UCSD-AML1 (cell line): ENCODE results near the gene NTMT1.
"Not testable (repeated sequence)": the region's sequence is repeated elsewhere in the genome, so short reads cannot be mapped to it uniquely, and the experiment has no call there.

ENCODE experiments used
- DNase-seq: peaks from one replicate; lab custom pipeline; 2025; ENCODE audit not compliant: unreplicated experiment; lab: John Stamatoyannopoulos, UW

NTMT1 gene

DNA sequence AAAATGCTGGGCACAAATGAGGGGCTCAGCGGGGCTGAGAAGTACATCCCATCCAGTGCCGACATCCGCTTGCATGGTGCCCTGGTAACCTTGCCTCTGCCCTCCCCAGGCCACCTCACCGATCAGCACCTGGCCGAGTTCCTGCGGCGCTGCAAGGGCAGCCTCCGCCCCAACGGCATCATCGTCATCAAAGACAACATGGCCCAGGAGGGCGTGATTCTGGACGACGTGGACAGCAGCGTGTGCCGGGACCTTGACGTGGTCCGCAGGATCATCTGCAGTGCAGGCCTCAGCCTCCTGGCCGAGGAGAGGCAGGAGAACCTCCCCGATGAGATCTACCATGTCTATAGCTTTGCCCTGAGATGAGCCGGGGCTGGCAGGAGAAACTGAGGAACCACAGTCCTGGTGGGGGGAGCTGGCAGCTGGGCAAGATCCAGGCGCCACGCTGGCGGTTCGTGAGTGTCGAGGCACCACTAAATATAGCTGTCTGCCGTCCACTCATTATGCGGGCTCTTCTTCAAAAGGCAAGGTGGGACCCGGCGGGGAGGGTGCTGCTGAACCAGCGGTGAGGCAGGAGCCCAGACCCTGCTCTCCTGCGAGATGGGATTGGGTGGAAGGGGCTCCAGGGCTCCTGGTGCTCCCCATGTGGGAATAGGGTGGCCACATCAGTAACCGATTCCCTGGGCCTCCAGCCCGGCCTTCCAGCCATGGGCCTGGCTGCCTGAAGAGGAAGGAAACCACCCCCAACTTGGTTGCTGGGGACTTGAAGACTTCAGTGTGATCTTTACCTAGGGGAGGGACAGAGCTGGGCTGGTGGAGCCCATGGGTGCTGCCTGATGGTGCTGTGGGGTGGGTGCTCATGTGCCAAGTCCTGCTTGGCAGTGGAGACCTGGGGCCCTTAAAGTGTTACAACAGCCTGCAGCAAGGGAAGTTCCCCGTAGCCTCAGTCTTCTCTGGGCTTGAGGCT lies 9.4 kb downstream of the NTMT1 start:
- DNase-seq = no peak

GRCh38 chr9:129636343-129636742 lies 10.4 kb downstream of the NTMT1 start:
- DNase-seq = not testable (repeated sequence)

- DNase-seq = no peak
Observed at GRCh38 chr9:129637102-129637501, 11.1 kb downstream of the NTMT1 start.

DNA sequence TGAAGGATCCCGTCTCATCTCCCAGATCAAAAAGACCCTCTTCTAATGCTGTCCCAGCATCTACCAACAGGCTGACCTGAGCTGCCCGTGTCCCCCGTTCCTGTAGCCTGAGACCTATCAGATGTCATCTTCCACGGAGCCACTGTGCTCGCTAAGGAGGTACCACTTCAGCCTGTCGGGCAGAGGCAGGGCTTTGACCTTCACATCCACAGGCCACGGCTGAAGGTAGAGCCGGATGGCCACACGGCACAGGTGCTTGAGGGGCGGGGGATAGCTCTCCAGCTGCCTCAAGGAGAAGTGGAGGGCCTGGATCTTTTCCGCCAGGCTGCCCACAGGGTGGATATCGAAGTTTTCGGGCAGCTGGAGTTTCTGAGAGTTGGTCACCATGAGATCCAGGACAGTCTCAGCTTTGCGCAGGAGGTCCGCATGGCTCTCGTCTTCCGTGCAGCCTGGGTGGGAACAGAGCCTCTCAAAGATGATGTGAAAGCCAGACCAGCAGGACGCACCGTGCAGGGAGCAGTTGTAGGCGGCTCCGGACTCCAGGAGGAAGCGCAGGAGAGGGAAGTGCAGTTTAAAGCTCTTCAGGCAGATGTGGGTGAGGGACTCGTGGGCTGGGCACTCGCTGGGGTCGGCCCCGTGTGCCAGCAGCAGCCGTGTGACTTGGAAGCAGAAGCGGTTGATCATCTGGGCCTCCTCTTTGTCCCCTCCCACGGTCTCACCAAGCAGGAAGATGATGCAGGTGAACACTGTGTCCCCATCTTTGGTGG lies 11.9 kb downstream of the NTMT1 start:
- no peak for DNase-seq

GRCh38 chr9:129639034-129639630 lies 13.2 kb downstream of the NTMT1 start:
- DNase-seq = no peak

DNA sequence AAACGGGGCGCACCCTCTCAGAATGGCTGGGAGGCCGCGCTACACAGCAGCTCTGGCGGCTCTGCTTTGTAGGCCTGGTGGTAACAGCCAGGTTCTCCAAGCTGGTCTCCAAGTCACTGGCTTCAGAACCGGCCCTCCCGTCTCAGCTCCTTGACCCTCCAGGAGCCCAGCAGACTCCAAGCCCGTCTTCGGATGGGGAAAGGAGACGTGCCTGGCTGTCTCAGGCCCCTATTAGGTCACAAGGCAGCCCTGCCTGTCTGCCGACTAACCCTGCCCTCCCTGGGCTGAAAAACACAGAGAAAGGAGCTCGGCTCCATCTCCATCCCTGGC lies 13.8 kb downstream of the NTMT1 start:
- DNase-seq = no peak

GRCh38 chr9:129640086-129640870 lies 14.3 kb downstream of the NTMT1 start:
- DNase-seq = no peak

GRCh38 chr9:129640871-129641749 lies 15.1 kb downstream of the NTMT1 start:
- no peak for DNase-seq

DNA sequence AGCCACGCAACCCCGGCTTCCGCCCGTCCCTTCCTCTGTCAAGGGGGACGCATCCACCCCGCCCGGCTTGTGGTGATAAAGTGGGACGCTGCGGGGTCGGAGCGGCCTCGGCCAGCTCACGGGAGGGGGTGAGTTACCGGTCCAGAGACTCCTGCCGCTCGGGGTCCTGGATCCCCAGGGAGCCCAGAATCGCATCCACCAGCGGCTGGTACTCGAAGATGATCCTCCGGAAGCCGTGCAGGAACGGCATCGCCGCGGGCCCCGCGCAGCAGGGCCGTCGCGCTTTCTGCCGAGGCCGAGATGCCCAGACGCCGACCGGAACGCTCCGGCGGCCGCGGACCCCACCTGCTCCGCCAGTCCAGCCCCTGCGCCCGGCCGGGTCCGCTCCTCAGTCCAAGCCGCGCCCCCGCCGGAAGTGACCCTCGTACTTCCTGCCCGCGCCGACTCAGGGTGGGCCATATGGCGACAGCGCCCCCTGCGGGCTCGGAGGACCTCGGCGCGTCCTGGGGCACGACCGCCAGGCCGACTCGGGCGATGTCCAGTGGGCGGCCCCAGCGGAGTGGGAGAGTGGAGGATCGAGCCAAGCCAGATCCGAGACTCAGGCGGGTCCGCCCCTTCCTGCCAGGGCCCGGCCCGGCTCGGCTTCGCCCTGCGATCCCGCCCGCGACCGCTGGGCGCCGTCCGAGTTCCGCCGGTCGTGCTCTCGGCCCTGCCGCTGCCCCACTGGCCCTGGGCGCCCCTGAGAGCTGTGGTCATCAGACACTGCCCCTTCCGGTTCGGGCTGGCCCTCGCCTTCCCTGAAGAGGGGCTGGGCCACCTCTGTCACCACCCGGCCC lies 16.0 kb downstream of the NTMT1 start, which contains the start of gene ASB6:
Gene ASB6 (minus strand): TSS at position 402 of the 836 bp plus-strand sequence. CDS start 152 bp downstream, at position 250.
- DNase-seq = peak; percentile 99

DNA sequence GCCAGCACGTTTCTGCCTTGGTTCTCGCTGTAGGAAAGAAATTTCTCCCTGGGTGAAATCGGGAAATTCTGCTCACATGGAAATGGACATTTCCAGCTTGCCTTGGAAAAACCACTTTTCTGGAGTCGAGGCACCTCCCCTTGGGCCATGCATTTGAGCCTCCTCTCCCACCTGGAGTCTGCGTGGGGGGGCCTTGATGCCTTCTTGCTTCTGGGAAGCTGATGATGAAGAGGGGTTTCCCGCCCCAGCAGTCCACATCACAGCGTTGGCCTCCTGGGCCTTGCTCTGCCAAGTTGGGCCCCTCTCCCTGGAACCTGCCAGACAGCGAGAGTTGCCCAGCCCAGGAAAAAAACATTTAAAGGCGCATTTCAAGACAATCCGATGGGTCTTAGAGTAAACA lies 17.7 kb downstream of the NTMT1 start:
- no peak for DNase-seq

DNA sequence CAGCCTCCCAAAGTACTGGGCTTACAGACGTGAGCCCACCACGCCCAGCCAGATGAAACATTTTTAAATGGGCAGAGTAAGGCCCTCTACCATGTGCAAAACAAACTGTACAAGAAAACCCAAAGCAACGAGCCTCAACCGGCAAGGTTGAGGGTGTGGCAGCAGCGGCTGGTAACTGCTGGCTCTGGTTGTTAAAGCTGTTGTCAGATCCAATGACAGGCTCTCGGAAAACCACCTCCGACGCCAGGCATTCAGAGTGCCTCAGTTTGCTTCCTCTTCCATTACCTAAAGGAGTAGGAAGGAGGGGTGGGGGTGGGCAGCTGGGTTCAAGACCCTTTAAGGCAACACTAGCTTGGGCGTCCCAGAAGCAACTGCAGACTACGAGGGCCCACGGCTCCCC lies 18.4 kb downstream of the NTMT1 start:
- no peak for DNase-seq

DNA sequence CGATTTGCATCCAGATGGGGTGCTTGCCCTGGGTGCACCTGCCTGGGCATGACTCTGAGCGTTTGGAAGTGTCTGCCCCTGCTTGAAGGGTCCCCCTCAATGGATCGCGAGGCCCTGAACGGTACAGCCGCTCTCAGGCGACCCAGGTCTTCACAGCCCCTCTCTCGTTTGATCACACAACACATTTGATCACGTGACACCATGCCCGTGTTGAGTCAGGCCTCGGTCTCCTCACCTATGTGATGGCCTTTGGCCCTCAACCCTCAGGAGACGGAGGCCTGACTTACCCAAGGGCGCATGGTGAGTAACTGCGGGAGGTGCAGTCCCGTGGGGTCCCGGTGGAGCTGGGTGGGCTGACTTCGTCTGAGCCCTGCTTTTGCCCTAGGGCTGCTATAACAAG lies 18.9 kb downstream of the NTMT1 start:
- no peak for DNase-seq

DNA sequence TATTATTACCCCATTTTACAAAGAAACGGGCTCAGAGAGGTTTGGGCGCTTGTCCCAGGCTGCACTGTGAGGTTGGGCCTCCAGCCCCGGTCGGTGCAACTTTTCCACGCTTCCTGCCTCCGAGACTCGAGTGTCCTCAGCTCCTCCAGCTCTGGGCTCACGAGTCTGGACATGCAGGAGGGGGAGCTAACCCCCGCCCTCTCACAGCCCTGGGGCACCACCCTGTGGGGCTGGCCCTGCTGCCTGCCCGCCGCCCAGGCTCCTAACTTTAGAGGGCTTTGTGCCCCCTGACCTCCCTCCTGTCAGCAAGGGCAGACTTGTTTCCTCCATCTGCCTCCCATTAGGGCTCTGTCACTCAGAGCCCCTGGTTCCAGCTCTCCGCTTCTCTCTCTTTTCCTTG lies 20.3 kb downstream of the NTMT1 start:
- no peak for DNase-seq

DNA sequence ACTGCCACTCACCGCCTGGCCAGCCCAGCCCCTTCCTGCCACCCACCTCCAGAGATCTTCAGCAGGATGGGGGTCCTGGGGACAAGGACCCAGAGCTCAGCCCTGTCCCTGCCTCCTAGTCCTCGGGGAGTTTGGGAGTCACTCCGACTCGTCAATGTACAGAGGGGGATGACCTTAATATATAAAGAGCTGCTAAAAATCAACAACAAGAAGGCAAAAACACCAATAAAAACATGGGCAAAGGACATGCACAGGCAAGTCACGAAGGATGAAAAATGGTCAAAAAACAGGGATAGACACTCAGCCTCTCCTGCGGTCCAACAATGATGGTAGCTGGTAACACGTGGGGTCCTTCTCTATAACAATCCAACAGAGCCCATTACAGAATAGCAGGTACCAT lies 20.7 kb downstream of the NTMT1 start:
- no peak for DNase-seq

DNA sequence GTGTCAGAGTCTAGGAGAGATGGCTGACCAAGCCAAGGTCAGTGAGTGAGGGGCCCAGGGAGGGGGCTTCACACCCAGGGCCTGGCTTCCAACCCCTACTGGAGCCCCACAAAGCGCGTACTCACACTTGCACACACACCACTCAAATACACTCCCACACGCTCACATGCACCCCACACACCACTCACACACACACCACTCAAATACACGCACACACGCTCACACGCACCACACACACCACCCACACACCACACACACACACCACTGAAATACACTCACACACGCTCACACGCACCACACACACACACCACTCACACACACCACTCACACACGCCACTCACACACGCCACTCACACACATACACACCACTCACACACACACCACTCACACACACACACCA lies 21.7 kb downstream of the NTMT1 start:
- DNase-seq = no peak

GRCh38 chr9:129648092-129648763 lies 22.3 kb downstream of the NTMT1 start:
- no peak for DNase-seq

GRCh38 chr9:129648764-129649115 lies 22.8 kb downstream of the NTMT1 start:
- DNase-seq = no peak
